Renal cortical epithelial cell (primary cell): ENCODE results near the gene INPP5A. TPM values are rescaled to one million over a fixed set of nuclear protein-coding genes. Genes with fewer than 3 reads are reported as not detected.
A peak's percentile ranks its signal among the peaks of the same experiment; 100 is the strongest.
"Not testable (repeated sequence)": the region's sequence is repeated elsewhere in the genome, so short reads cannot be mapped to it uniquely, and the experiment has no call there.

Experiments used
- DNase-seq: peaks from one replicate; pipeline ENCODE4 v3.0.0-alpha.2; 2011; ENCODE audit warnings: low read depth
- total RNA-seq: library from RNA; depleted of rRNA; stranded (reverse); fragments of >200 nt; gene quantifications from 2 replicates; pipeline ENCODE4 v1.2.3, GENCODE V29; 2014

The INPP5A gene
- total RNA-seq, 1 donor from 2014 or later = 30.7 TPM

- no peak for DNase-seq
Measured at GRCh38 chr10:132780356-132780755, 242.8 kb downstream of the INPP5A start.

- DNase-seq = no peak
Measured at GRCh38 chr10:132781556-132781955, 244.0 kb downstream of the INPP5A start.

GRCh38 chr10:132783165-132783939 is 245.8 kb downstream of the INPP5A start:
- DNase-seq = no peak

- DNase-seq = no peak
Measured at GRCh38 chr10:132783940-132784865, 246.6 kb downstream of the INPP5A start.

GRCh38 chr10:132784866-132785722 is 247.5 kb downstream of the INPP5A start:
- no peak for DNase-seq

GRCh38 chr10:132785723-132786475 is 248.3 kb downstream of the INPP5A start, which contains the start of gene NKX6-2:
NKX6-2 (minus strand) TSS chr10:132786147; CDS start chr10:132785948, 199 bp downstream.
- DNase-seq = no peak

- DNase-seq = no peak
Measured at GRCh38 chr10:132786476-132786883, 248.9 kb downstream of the INPP5A start.

GRCh38 chr10:132786884-132787494 is 249.4 kb downstream of the INPP5A start:
- no peak for DNase-seq

- DNase-seq = no peak
Measured at GRCh38 chr10:132787495-132788179, 250.1 kb downstream of the INPP5A start.

GRCh38 chr10:132788180-132788830 is 250.7 kb downstream of the INPP5A start:
- peak; percentile 5 for DNase-seq

GRCh38 chr10:132788831-132789219 is 251.2 kb downstream of the INPP5A start:
- peak; percentile 57 for DNase-seq

- no peak for DNase-seq
Measured at GRCh38 chr10:132789659-132790148, 252.1 kb downstream of the INPP5A start.

- no peak for DNase-seq
Measured at GRCh38 chr10:132790470-132790869, 252.9 kb downstream of the INPP5A start.

- DNase-seq = no peak
Measured at GRCh38 chr10:132790934-132791829, 253.6 kb downstream of the INPP5A start.

- DNase-seq = not testable (repeated sequence)
Measured at GRCh38 chr10:132792099-132792498, 254.5 kb downstream of the INPP5A start.

GRCh38 chr10:132792796-132793195 is 255.2 kb downstream of the INPP5A start:
- no peak for DNase-seq

GRCh38 chr10:132793213-132793612 is 255.6 kb downstream of the INPP5A start:
- no peak for DNase-seq
